Right ventricle myocardium superior (tissue), 1 donor: ENCODE data around the gene SEPHS2. TPM values are rescaled to one million over a fixed set of nuclear protein-coding genes. Genes with fewer than 3 reads are reported as not detected.

Experiments
- total RNA-seq: library from RNA; stranded (reverse); fragmentation: NEBNext Ultra II Directional; extraction: Animal tissue kit (Norgen Biotek cat#: 25700); gene quantifications from one replicate; pipeline ENCODE4 v1.2.1, GENCODE V29; 2021
- donor health status: DM: no; HTN: yes; CAD: no; lungs with severe emphysema.

Gene SEPHS2
- total RNA-seq, 1 donor from 2014 or later = 28.6 TPM

Other genes with a start within 250 kb of the SEPHS2 start
- gene SULT1A3, start 246.6 kb downstream of the SEPHS2 start, total RNA-seq = 3.3 TPM
- gene NPIPB13, start 197.4 kb downstream of the SEPHS2 start, total RNA-seq = 5.9 TPM
- gene CD2BP2, start 90.6 kb downstream of the SEPHS2 start, total RNA-seq = 34.1 TPM
- gene TBC1D10B, start 75.4 kb downstream of the SEPHS2 start, total RNA-seq = 24.4 TPM
- gene MYL11, start 71.1 kb downstream of the SEPHS2 start, total RNA-seq = not detected
- 0.97 TPM for gene SEPTIN1, start 63.3 kb downstream of the SEPHS2 start, total RNA-seq
- 5.1 TPM for gene ZNF48, start 50.5 kb downstream of the SEPHS2 start, total RNA-seq
- 6.2 TPM for gene ZNF771, start 38.3 kb downstream of the SEPHS2 start, total RNA-seq
- gene DCTPP1, start 15.8 kb downstream of the SEPHS2 start, total RNA-seq = 38.4 TPM
- 1.5 TPM for gene ITGAL, start 26.9 kb upstream of the SEPHS2 start, total RNA-seq
- gene ZNF768, start 80.7 kb upstream of the SEPHS2 start, total RNA-seq = 71.7 TPM
- gene ZNF747, start 89.0 kb upstream of the SEPHS2 start, total RNA-seq = 8.0 TPM
- gene ZNF764, start 112.5 kb upstream of the SEPHS2 start, total RNA-seq = 8.0 TPM
- gene ZNF688, start 125.8 kb upstream of the SEPHS2 start, total RNA-seq = 12.2 TPM
- 7.1 TPM for gene ZNF785, start 139.8 kb upstream of the SEPHS2 start, total RNA-seq
- 4.4 TPM for gene ZNF689, start 164.5 kb upstream of the SEPHS2 start, total RNA-seq
- 18.9 TPM for gene PRR14, start 205.1 kb upstream of the SEPHS2 start, total RNA-seq
- gene FBRS, start 212.6 kb upstream of the SEPHS2 start, total RNA-seq = 28.3 TPM